ENCODE measurements around the gene ARL14EP.

Gene ARL14EP

GRCh38 chr11:30370164-30370563 is 47.3 kb downstream of the ARL14EP start:
- TF ChIP-seq CTCF (conservative IDR thresholded peaks at IDR 0.05) (no peak), ZFX (IDR thresholded peaks at IDR 0.05) (no peak)
- no peak overlapping the region for H3K27ac ChIP-seq

GRCh38 chr11:30377347-30377746 is 54.4 kb downstream of the ARL14EP start:
- no peak for TF ChIP-seq CTCF (conservative IDR thresholded peaks at IDR 0.05)
- TF ChIP-seq ZFX (IDR thresholded peaks at IDR 0.05): no peak
- H3K27ac ChIP-seq: no peak overlapping the region

- no peak for TF ChIP-seq CTCF (conservative IDR thresholded peaks at IDR 0.05)
- H3K27ac ChIP-seq: no peak overlapping the region
Measured at GRCh38 chr11:30380846-30381245, 57.9 kb downstream of the ARL14EP start.

- no peak for TF ChIP-seq ZFX (IDR thresholded peaks at IDR 0.05)
- TF ChIP-seq CTCF (conservative IDR thresholded peaks at IDR 0.05): no peak
- no peak overlapping the region for H3K27ac ChIP-seq
Measured at GRCh38 chr11:30381879-30382278, 59.0 kb downstream of the ARL14EP start.

Data from C4-2B (cell line).